LoVo (cell line): ENCODE results near the gene SEH1L.
A peak's percentile ranks its signal among the peaks of the same experiment; 100 is the strongest.
"Not testable (repeated sequence)": the region's sequence is repeated elsewhere in the genome, so short reads cannot be mapped to it uniquely, and the experiment has no call there.

Experiments used
- DNase-seq: peaks from one replicate; pipeline ENCODE4 v3.0.0-alpha.2; 2016; ENCODE audit warnings: low spot score

SEH1L gene

DNA sequence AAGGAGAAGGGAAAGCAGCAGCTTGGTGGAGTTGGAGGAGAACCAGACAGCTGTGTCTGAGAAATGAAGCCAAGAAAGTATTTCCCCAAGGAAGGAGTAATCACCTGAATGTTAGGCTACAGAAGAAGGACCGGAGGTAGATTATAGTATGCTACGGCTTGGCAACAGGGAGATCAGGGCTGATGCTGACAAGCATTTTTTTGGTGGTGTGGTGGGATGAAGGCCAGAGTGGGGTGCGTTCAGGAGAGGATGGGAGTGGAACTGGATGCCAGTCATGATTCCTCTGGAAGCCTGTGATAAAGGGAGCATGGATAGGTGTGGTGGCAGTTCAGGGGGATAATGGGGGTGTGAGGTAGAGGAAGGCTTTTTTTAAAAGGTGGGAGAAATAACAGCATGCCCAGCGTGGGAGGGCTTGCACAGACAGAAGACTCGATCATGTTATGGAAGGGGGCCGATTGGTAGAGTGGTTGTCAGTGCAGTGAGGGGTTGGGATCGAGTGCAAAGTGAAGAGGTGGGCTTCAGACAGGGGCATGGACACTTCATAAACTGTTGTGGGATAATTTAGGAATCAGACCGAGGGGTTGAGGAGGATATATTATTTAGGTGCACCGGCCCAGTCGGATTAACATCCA lies 49.0 kb downstream of the SEH1L start:
- no peak for DNase-seq

DNA sequence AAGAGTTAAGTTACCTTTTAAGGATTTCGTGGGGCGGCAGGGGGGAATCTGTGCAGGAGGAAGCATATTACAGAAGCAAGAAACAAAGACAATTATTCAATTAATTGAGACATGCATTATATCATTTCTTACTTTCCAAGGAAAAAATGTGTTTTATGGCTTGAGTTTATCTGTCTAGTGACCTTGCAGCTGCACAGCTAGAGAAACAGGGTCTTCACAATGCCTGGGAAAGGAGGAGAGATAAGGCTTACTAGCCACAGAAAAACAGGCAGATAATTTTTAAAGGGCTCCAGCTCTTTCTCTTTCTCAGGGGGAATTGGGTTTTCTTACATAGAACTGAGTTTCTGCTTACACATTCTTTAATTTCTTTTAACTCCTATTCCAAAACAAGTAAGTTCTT lies 49.5 kb downstream of the SEH1L start:
- not testable (repeated sequence) for DNase-seq

DNA sequence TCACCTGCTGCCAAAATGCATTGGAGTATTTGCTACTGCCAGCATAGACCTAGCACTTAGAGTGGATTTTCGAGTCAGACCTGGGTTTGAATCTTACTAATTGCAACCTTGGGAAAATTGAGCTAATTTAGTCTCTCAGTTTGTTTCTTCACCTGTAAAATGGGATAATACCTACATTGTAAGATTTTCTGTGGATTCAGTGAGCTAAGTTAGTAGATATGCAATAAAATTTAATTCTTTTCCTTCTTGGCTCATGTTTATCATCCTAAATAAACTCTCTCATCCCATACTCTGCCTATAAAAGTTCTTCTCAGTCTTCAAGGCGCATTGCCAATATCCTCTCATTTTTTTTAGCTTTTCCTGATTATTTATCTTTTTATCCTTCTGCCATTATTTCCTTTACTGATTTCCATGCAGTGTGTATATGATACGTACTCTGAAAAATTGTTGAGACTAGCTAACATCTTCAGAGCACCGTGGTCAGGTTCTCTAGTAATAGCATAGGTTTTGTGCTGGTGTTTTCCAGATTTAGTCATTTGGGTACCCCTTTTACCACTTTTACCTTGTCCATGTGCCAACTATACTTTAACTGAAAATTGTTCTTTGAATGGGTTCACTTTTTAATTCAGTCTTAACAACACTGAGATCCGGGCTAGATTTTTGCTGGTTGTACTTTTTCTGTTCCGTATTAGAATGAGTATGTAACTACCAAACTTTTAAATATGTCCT lies 50.7 kb downstream of the SEH1L start:
- DNase-seq: no peak

DNA sequence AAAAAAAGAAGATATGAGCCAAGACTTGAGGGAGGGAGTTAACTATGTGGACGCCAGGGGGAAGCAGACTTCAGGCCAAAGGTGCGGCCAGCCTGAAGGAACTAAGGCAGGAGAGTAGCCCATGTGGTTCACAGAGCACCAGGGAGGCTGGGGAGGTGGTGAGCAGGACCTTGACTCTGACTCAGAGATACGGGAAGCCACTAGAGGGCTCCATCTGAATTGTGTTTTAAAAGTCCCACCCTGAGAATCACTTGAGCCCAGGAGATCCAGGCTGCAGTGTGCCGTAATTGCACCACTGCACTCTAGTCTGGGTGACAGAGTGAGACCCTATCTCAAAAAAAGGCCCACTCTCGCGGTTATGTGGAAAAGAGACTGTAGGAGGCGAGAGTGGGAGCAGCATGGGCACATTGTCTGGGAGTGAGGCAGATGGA lies 55.7 kb downstream of the SEH1L start:
- DNase-seq: peak; percentile 27

DNA sequence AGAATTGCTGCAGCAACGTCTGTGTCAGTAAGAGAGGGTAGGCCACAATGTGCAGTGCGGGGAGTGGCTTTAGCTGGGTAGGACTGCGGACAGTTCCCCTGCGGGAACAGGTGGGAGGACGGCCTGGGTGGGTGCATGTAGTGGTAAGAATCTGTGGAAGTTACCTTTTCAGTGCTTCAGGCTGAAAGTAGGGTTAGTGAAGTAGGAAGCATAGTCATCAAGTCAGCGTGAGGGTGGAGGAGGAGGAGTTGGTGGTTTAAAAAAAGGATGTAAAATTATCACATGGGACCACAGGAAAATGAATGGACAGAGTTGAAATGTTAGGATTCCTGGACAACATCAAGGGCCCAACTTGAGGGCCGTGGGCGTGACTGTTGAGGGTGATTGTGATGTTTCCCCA lies 56.6 kb downstream of the SEH1L start:
- no peak for DNase-seq

GRCh38 chr18:13005289-13005688 lies 57.5 kb downstream of the SEH1L start:
- DNase-seq: no peak

- no peak for DNase-seq
Measured at GRCh38 chr18:13006531-13007247, 58.9 kb downstream of the SEH1L start.

DNA sequence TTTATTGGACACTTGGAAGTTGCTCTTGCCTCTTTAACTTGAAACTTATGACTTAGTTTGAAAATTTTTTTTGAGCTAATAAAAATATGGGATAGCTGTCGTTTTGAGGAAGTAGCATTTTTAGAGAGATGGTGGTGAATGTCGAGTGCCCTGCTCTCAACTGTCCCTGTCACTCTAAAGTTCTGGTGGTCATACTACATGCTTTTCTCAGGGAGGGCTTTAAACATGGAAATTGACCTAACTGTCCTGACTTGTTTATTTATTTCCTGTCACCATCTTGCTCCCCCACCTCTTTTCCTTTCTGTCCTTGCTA lies 59.4 kb downstream of the SEH1L start:
- no peak for DNase-seq

DNA sequence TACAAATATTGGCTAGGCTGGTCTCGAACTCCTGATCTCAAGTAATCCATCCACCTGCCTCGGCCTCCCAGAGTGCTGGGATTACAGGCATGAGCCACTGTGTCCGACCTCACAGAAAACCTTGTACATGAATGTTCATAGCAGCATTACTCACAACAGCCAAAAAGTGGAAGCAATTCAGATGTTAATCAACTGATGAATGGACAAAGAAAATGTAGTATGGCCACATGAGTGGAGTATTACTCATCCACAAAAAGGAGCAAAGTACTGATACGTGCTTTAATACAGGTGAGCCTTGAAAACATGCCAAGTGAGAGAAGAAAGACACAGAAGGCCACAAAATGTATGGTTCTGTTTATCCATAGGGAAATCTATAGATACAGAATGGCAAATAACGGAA lies 63.9 kb downstream of the SEH1L start:
- DNase-seq: no peak

DNA sequence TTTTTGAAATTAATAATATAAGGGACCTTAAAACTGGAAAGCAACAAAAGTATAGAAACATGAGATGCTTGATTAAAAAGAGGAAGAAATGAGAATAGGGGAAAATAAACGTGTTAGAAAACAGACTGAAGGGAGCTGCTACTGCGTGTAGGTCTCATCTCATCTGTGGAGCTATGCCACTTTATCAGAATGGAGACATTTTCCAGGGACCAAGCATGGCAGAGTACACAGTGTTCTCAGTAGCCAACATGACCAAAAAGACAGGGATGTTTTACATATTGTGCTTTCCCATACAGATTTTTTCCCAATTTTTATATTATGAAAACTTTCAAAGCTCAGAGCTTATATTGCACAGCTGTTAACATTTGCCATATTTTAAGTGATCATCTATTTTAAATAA lies 66.4 kb downstream of the SEH1L start:
- DNase-seq: no peak

DNA sequence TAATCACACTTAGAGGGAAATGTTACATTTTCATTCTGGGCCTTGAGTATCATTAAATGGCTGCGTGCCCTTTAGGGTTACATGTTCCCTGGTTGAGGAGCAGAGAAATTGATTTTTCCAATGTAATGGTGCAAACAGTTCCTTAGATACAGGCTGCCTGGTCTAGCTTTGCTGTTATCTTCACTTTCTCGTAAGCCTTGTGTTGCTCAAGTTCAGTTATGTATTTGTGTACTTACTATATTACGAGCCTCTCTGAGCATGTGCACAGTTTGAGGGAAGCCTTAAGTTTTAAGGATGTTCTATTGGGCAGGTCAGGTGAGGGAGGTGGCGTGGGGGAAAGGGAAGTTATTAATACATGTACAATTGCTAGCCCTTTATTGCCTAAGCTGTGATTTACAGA lies 67.0 kb downstream of the SEH1L start:
- no peak for DNase-seq

DNA sequence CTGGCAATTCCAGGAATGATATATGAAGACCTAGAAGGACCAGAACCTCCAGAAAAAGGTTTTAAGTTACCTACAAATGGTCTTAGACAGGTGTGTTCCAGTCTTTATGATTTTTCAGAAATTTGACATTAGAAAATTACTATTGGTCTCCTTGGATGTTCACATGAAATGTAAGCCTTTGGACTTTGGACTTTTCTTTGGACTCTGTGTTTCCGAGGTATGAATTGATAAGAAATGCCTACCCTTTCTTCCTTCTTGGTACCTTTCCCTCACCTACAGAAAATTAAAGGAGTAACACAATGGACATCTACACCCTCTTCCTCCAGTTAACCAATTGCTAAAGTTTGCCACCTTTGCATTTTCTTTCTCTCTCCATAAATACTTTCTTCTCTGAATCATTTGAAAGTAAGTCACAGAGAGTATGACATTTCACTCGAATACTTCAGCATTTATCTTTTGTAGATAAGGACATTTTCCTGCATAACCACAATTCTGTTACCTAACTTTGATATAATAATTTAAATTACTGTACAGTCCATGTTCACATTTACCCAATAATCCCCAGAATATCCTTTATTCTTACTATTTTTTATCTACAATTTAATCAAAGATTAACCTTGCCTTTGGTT lies 69.5 kb downstream of the SEH1L start:
- no peak for DNase-seq

DNA sequence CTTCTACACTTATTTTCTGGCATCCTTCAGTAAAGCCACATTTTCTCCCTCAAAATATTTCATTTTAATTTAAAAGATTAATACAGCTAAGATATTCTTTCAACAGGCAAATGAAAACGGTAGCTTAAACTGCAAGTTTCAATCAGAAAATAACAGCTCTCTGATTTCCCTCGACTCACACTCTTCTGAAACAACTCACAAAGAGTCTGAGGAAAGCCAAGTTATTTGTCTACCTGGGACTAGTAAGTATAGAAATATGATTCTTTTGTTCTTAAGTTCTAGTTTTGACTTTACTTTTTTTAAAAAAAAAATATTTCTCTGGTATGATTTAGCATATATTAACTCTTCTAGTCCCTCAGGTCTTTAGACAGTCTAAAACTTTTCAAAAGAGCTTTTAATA lies 70.6 kb downstream of the SEH1L start:
- no peak for DNase-seq

DNA sequence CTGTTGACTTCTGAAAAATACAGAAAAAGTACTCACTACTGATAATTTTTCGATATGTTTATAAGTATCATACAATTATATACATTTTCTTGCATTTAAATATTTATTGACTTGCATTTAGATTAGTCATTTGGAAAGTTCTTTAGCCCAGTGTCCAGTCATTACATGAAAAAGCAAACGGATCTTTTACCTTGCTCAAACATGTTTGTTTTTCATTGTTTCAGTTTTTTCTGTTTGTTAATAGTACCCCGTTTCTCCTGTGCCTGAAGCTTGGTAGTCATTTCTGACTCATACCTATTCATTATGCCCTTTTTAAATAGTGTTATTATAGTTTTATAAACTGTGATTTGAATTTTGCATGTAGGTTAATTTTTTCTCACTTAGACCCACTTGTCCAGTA lies 71.5 kb downstream of the SEH1L start:
- DNase-seq: no peak

DNA sequence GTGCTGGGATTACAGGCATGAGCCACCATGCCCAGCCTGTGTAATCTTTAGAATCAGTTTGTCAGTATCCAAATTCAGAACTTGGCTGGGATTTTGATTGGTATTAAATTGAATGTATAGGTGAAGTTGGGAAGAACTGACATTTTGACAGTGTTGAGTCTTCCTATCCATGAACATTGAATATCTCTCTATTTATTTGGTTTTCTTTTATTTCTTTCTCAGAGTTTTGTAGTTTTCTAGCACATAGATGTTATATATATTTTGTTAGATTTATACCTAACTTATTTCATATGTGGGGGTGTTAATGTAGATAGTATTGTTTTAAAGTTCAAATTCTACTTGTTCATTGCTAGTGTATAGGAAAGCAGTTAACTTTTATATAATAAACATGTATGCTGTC lies 74.8 kb downstream of the SEH1L start:
- no peak for DNase-seq

- DNase-seq: no peak
Measured at GRCh38 chr18:13025233-13025632, 77.4 kb downstream of the SEH1L start.

GRCh38 chr18:13026583-13027270 lies 78.9 kb downstream of the SEH1L start:
- no peak for DNase-seq

DNA sequence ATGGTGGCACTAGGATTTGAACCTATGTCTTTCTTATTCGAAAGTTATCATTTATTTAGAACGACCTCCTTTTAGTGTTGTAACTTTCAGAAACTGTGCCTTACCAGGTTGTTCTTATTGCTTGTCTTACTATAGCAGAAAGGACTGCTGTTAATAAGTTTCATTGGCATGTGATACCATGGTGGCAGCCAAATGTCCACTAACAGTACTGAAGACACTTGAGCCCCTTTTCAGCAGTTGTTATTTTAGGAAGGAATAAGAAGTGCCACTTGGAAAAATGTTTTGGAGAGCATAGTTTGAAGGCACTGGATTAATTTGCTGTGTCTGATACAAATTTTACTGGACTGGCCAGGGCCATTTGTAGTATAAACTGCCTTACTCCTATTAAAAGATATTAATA lies 81.1 kb downstream of the SEH1L start:
- no peak for DNase-seq

DNA sequence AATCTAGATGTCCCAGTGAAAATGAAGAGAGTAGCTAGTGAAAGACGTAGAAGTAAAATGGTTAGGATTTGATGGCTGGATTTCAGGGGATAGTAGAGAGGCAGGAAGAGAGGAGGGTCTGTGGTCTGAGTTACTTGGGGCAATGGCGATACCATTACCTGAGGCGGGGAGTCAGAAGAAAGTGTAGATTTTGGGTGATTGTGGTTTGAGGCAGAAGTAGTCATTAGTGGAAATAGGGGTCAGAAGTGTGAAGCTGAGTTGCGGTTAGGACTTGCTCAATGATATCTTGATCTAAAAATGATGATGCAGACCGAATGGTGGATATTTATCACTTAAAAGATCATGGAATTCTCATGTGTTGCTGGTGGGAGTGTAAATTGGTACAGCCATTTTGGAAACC lies 84.4 kb downstream of the SEH1L start:
- no peak for DNase-seq

DNA sequence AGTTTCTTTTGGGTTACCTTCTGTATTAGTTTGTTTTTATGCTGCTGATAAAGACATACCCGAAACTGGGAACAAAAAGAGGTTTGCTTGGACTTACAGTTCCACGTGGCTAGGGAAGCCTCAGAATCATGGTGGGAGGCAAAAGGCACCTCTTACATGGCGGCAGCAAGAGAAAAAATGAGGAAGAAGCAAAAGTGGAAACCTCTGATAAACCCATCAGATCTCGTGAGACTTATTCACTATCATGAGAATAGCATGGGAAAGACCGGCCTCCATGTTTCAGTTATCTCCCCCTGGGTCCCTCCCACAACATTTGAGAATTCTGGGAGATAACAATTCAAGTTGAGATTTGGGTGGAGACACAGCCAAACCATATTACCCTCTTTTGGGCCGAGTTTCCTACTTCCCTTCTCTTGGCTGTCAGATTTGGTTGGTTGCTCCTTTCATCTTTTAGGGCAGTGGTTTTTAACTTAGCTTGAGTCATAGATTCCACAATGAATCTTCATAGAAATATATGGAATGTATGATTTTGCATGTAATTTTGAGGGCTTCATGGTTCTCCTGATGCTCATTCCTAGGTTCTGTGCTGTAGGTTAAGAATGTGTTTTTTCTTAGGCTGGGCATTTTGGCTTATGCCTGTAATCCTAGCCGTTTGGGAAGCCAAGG lies 87.6 kb downstream of the SEH1L start:
- DNase-seq: no peak

GRCh38 chr18:13036622-13037320 lies 89.0 kb downstream of the SEH1L start:
- DNase-seq: no peak
